Stimulated activated CD4-positive, alpha-beta T cell treated with anti-CD3 and anti-CD28 coated beads, Interleukin-4, amount 100 ng/mL, for 48 hours (primary cell): ENCODE data around the gene THUMPD3.

Experiments
- DNase-seq, 2 donors: peaks; one replicate each; pipeline ENCODE4 v3.0.0-alpha.2; 2020; ENCODE audit warnings: low read depth in 2 of 2

The THUMPD3 gene

GRCh38 chr3:9415485-9416138 is 52.8 kb downstream of the THUMPD3 start:
- no peak for DNase-seq

- DNase-seq, result no peak
These were observed 53.4 kb downstream of the THUMPD3 start for GRCh38 chr3:9416139-9416780.

GRCh38 chr3:9420850-9421549 is 58.1 kb downstream of the THUMPD3 start:
- DNase-seq, result no peak

- no peak for DNase-seq
These were observed 60.0 kb downstream of the THUMPD3 start for GRCh38 chr3:9422712-9423424.

- no peak for DNase-seq
These were observed 65.6 kb downstream of the THUMPD3 start for GRCh38 chr3:9428411-9428810.

- no peak for DNase-seq
These were observed 67.9 kb downstream of the THUMPD3 start for GRCh38 chr3:9430733-9431132.

GRCh38 chr3:9433627-9434521 is 71.0 kb downstream of the THUMPD3 start:
- DNase-seq, result no peak

- DNase-seq, result no peak
These were observed 72.5 kb downstream of the THUMPD3 start for GRCh38 chr3:9435316-9435715.
